ENCODE measurements around the gene HOXC11.

Gene HOXC11

GRCh38 chr12:54012631-54013409, 39.9 kb downstream of the HOXC11 start:
- DNase-seq = no peak

DNA sequence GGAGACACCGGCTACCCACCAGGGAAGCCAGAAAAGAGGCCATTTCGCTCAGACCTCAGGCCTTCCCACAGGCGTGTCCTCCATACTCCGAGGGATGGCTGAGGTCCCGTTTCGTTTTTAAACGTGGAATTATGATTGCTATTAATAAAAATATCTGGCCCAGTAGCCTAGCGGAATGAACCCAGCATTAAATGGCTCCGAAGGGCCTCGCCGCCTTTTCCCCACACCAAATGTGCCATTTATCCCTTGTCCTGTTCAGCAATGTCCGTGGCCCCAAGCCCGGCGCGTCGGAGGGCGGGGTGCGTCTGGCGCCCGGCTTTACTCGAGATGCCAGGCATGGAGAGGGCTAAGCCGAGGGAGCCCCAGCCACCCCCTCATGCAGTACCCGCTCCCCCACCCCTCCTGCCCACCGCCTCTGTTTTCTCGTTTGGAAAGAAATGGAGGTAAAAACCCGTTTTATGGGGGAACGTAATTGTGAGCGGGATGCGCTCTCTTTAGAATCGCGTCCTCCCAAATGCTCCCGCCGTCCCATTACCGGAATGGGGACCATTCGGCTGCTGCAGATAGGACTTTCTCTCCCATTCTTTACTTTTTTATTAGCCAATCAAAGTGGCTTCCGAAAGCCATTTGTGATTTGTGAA, 41.6 kb downstream of the HOXC11 start:
- no peak for DNase-seq

DNA sequence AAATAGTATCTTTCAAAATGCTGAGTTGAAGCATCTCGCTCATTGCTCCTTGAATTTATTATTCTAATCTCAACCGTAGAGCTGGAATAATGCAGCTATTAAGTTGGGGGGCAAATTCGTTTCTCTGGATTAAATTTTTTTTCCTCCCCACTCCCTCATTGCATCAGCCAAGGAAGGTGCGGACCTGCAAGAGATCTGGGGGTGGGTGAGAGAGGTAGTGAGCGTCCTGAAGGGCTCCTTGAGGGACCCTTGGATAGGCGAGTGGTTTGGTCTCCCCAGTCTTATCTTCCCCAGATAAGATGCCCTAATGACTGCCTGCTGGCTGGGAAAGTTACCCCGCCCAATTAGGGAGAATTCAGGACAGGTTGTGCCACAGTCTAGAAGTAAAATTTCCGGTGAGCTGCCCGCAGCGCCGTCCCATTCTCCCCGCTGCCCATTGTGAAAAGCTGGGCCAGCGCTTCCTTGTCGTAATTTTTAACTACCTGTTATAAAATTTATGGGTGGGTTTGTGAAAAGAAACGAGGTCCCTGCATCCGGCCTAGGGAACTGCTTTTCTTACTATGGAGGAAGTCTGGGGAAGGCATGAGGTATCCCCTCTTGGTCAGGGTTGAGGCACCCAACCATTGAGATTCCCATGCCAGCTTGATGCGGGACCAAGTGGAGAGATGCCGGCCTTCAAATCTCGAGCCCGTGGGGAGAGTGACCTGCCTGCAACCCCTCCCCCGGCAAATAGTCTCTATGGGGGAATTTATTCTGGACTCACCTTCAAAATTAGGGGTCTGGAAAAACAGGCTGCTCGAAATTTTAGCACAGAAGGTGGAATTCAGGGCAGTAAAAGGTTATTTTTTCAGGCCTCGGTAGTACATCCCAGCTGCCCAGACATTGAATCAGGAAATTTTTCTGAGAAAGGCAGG, 42.3 kb downstream of the HOXC11 start:
- DNase-seq = no peak

DNA sequence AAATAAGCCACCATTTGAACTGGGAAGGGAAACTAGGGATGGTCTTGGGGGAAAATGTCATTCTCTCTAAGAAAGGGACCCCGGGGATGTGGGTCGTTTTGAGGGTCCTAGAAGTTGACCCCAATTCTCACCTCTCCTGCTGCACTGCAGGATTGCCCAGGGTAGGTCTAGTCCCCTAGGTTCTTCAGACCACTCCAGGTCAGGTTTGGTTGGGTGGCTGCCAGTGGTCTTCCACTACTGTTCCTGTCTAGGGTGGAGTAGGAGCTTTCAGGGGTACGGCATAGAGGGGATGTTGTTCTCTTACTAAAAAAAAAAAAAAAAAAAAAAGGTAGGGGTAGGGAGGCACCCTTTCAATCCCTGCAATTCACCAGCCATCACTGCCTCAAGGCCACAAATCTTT, 43.1 kb downstream of the HOXC11 start:
- DNase-seq = no peak

DNA sequence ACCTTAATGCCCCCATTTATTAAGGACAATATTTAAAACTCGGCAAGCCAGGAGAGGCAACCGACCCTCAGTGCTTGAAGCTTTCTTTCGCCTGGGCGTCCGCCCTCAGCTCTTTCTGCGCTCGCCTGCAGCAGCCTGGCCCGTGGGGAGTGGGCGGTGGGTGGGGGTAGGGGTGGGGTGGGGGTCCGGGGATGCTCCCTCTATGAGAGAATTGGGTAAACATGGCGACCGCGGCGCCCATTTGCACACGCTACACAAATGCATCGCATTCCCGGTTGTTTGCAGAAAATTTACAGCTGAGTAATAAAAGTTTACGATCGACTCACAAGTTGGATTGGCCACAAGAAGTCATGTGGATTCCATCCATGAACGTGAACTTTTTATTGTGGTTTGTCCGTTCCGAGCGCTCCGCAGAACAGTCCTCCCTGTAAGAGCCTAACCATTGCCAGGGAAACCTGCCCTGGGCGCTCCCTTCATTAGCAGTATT, 43.6 kb downstream of the HOXC11 start:
- DNase-seq = no peak

DNA sequence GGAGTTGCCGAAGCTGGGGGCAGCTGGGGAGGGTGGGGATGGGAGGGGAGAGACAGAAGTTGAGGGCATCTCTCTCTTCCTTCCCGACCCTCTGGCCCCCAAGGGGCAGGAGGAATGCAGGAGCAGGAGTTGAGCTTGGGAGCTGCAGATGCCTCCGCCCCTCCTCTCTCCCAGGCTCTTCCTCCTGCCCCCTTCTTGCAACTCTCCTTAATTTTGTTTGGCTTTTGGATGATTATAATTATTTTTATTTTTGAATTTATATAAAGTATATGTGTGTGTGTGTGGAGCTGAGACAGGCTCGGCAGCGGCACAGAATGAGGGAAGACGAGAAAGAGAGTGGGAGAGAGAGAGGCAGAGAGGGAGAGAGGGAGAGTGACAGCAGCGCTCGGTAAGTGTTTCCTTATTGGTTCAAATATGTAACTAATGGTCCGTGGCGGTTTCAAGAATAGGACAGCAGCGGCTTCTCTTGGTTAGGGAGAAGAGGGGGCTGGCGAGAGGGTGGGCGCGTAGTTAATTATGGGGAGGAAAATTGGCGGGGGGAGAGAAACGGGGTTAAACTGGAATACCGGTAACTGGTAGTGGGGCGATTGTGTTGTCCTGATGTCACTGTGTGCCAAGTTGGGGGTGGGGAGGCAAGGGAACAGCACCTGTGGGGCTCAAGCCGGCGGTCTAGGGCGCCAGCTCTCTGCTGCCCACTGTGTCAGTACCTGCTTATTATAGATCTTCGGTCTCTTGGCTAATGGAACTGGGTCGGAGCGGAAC, 44.3 kb downstream of the HOXC11 start:
- DNase-seq = no peak

DNA sequence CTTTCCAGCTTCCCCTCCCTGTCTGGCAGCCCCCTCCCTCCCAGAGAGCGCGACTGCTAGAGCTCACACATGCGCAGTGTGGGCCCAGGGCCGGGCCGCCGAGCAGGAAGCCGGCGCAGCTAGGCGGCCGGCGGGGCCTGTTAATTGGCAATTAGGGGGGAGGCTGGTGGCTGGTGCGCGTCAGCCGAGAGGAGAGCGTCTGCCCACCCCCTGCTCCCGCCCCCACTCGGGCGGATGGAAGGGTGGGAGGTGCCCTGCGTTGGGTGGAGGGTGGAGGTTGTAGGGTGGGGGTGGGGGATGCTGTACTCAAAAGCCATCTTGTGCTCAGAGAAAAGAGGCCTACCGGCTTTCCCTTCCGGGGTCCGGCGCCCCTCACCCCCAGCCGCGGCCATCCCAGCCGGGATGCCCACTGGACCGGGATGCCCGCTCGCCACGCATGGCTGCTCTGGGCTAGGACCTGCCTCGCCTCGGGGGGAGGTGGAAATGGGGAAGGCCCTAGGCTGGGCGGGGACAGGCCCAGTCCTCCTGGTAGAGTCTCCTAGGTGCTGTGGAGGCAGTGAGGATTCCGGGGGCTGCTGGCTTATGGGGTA, 45.0 kb downstream of the HOXC11 start:
- peak; percentile 80 for DNase-seq

DNA sequence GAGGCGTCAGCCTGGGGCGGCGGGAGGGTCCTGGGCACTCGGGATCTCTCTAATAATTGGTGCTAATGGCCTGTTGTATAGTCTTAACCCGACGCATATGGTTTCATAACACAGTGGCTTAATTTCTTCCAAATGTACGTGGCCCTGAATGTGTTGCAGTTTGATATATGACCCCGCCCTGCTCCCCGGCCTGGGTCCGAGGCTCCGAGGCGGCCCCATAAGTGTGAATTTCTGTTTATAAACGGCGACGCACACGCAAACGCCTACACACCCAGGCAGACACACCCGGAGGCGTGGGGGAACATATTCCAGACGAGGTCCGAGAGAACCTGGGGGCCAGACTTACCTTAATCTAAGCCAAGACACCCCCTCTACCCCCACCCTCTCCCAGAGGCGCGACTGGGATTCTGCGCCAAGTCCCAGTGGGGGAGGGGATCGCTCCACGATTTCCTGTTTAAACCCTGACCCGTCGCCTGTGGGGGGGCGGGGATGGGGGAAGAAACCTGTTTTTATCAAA, 45.6 kb downstream of the HOXC11 start:
- DNase-seq = no peak

DNA sequence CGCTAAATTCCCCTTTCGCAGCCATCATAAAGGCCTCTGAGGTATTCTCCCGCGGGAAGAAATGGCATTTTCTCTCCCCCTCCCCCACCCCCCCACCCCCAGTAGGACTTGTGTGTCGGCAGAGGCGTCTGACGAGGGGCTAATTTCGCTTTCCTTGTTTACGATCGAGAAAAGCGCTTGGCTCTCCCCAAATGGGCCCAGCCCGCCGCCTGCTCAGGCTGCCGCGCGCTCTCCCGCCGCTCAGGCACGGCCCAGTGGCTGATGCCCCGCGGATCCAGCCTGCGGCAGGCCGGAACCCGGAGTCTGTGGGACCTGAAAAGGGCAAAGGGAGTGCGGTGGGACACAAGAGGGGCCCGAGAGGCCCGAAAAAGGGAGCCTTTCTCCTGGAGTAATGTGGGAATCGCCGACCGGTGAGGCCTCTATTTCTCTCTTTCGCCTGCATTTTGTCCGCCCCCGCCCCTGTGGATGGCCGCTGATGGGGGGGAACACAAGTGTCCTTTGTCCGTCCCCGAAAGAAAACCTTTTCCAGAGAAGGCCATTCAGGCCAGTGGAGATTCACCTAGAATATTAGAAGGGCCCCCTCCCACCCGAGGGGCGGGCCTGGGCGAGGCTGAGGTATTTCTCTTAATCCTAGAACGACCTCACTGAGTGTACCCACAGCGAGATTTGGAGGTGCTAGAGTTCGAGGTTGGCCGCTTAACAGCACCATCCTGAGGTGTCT, 46.3 kb downstream of the HOXC11 start:
- DNase-seq = no peak

- DNase-seq = no peak
Measured at GRCh38 chr12:54019924-54020590, 47.1 kb downstream of the HOXC11 start.

DNA sequence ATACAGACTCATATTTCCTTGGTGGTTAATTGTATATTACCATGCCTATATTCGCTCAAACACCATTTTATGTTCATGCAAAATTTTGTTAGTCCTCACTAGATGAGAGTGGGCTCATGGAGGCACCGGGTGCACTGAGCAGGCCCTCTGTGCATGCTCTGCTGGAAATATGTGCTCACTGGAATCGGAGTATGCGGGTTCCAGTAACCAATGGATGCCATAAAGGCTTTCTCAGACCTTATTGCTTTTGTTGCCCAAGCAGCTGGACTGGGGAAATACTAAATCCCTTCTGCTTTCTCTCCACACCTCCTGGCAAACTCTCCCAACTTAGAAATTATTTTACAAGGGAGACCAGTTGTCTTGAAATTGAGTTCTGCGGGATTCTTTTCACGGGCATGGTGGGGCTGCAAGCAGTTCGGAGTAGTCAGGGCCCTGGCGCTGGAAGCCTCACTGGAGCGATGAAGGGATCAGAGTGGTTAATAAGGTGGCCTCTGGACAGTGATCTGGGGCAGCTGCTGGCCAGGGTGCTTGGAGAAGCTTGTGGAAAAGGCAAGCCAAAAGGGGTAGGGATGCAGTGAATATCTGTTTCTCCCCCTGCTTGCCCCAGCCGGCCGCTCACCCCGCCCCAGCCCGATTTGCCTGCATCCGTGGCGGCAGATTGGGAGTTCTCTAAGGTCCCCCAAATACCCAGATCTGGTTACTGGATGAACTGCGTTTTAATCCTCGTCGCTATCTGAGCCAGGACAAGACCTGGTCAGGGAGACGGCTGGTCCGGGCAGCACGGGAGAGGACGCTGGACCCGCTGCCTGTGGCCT, 47.9 kb downstream of the HOXC11 start:
- no peak for DNase-seq

DNA sequence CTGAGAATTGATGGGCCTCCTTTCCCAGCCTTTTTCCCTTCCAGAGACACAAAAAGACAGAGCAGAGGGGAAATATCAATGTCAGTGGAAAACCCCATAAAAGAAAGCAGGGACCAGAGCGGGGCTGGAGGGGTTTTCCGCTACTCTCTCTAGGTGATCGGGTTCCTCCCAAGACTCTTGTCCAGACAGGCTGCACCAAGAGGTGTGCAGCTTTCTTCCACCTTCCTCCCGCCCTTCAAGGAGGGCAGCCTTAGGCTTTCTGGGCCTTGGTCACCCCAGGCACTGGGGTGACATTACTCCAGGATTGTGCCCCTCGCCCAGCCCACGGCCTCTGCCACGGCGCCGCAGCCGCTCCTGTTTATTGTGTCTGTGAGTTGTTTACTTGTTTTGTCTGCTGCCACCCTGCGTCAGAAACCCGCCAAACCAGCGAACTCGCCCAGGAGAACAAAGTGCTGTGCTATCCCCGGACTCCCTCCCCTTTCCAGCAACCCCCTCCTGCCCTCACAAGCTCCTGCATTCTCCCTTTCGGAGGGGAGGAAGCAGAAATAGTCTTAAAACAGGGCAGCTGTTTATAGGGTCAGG, 48.6 kb downstream of the HOXC11 start:
- DNase-seq = no peak

GRCh38 chr12:54022960-54023884, 50.3 kb downstream of the HOXC11 start:
- DNase-seq = no peak

GRCh38 chr12:54024127-54024526, 51.2 kb downstream of the HOXC11 start:
- no peak for DNase-seq

DNA sequence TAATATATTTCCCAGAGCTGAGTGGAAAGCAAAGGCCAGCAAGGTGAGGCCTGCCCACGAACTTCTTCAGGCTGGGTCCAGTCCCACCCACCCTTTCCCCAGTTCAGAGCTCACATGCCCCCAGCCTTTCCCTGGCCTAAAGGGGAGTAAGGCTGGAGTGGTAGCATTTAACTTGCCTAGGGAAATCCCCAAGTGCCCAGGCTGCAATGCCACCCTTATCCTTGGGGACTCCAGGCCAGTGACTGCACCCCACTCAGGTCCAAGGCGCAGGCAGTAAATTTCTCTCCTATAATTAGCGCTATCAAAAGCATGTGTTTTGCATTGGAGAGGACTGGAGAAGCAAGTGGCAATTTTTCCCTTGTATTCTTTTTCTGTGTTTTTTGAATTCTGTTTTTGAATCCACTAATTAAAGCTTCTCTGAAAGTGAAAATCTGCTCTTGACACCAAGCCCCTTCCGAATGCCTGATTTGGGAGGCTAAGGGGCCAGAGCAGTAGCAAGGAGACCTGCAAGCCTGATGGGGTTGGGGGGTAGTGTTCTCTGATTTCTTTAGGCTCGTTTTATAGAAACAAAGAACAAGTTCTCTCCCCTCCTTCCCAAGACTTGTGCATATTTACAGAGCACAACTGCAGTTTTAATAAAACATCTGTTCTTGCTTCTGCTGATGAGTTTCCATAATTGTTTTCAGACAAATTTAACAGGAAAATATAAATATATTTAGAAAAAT, 51.8 kb downstream of the HOXC11 start:
- no peak for DNase-seq

DNA sequence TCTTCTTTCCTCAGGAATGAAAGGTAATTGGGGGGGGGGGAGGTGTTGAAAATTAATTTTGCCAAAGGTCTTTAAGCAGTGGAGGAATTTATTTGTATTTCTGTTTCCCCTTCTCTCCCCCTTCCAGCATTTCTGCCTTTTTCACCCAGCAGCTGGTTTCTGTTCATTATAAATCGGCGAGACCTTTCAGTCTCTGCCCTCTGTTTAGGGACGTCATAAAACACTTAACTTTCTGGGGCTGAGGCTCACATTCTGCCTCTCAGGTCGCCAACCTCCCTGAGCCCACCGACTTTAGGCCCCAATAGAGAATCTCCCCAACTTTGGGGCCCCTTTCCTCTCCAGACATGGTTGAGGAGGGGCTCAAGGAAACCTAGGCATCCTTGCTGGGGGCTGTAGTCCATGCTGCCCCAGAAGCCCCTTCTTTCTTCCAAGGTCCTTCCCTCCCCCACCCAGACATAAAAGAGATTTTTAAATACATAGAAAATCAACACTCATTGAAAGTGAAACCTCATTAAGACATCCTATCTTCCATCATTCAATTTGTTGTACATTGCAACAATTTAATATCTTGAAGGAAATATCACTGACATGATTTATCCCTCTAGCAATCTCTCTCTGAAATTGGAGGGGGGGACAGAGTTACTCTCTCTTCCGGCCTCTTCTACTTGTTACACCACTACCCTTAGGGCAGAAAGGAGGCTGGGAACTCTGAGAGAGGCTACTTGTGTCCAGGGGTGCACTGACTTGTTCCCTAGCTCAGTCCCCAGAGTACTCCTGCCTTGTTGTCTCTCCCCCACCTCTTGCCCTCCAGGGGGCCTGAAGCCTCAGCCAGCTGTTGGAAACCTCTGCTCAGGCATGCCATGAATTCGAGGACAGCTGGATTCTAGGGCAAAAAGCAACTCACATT, 52.8 kb downstream of the HOXC11 start:
- no peak for DNase-seq

Measured in stimulated activated CD4-positive, alpha-beta T cell treated with anti-CD3 and anti-CD28 coated beads, Interleukin-15, amount 100 ng/mL, for 24 hours (primary cell).